GM12891 (cell line): ENCODE results near the gene NELL2.

Experiments
- POLR2A ChIP-seq: IDR thresholded peaks from 2 replicates; pipeline ENCODE4 v1.6.1; 2011; ENCODE audit warnings: low read depth, low read length, control low read depth
- POLR2AphosphoS5 ChIP-seq: IDR thresholded peaks from 2 replicates; pipeline ENCODE4 v1.6.1; 2011; ENCODE audit warnings: low read depth, low read length, control low read depth
- SPI1 ChIP-seq: IDR thresholded peaks from 2 replicates; pipeline ENCODE4 v1.6.1; 2011; ENCODE audit warnings: low read depth, low read length, control low read depth
- TAF1 ChIP-seq: IDR thresholded peaks from 2 replicates; pipeline ENCODE4 v1.6.1; 2011; ENCODE audit warnings: low read depth, low read length, control low read depth

- TF ChIP-seq TAF1 (no peak), POLR2A (no peak), SPI1 (no peak), POLR2AphosphoS5 (no peak)
Measured at GRCh38 chr12:44672042-44672441, 204.1 kb downstream of the NELL2 start.
